ENCODE measurements around the gene AIDA. TPM values are rescaled to one million over a fixed set of nuclear protein-coding genes. Genes with fewer than 3 reads are reported as not detected.

The AIDA gene
- polyA plus RNA-seq, 3 donors, result 10.0 to 11.7 (median 11.7) TPM

- no CpG with 5 or more reads among the region's 5 CpGs for WGBS (ENCODE audit: insufficient coverage)
- H3K9ac ChIP-seq (ENCODE audit: insufficient read depth, low read length, poor library complexity, severe bottlenecking), result no peak overlapping the region
- H3K4me1 Mint-ChIP-seq, result no peaks in the 10 kb centered on the region
- no peaks in the 10 kb centered on the region for H3K9me3 Mint-ChIP-seq
- H2AFZ ChIP-seq (ENCODE audit: insufficient read depth, low read depth, low read length, poor library complexity, severe bottlenecking), result no peak overlapping the region
- no peak for TF ChIP-seq CTCF (IDR thresholded peaks at IDR 0.05)
- H3K9me3 ChIP-seq (replicated peaks in 1 of 2; ENCODE audit: control insufficient read depth in 1 of 2, insufficient read depth in 1 of 2, low read length in 2 of 2), result no peaks in the 10 kb centered on the region
- H3K79me2 ChIP-seq (ENCODE audit: insufficient read depth, low read length), result peaks cover 16% of the 10 kb centered on the region
- H3K4me2 ChIP-seq (replicated peaks; ENCODE audit: extremely low read depth, low read length, poor library complexity, severe bottlenecking), result no peak overlapping the region
- H4K20me1 ChIP-seq (ENCODE audit: insufficient read depth, low read length), result peaks cover 15% of the 10 kb centered on the region
- no peaks in the 10 kb centered on the region for H3K27me3 ChIP-seq (ENCODE audit: control insufficient read depth in 2 of 2, insufficient read depth in 2 of 2, low read length in 2 of 2)
- DNase-seq, result no peak
- intact Hi-C loops (cut with micrococcal nuclease), result no loop called here
- H3K27ac ChIP-seq (ENCODE audit: low read depth in 1 of 2, low read length in 2 of 2), result no peak overlapping the region
- no peak overlapping the region for H3K4me3 ChIP-seq (replicated peaks in 1 of 3; ENCODE audit: low read depth in 2 of 3, low read length in 3 of 3)
- H3K27me3 Mint-ChIP-seq (ENCODE audit: low read depth in 3 of 3), result no peaks in the 10 kb centered on the region
- peaks cover 29 to 63% of the 10 kb centered on the region in 2 donors for H3K36me3 ChIP-seq (replicated peaks in 1 of 2; ENCODE audit: control insufficient read depth in 1 of 2, insufficient read depth in 2 of 2, low read length in 2 of 2)
- no peak overlapping the region for H3K4me3 Mint-ChIP-seq
- H3K36me3 Mint-ChIP-seq, result peaks cover 18 to 24% of the 10 kb centered on the region in 2 donors
- H3K27ac Mint-ChIP-seq, result peak overlapping the region in 2 of 7 donors; percentile 36 to 39
- H3K4me1 ChIP-seq (ENCODE audit: control insufficient read depth in 1 of 2, insufficient read depth in 2 of 2, low read length in 2 of 2), result no peaks in the 10 kb centered on the region
These were observed 17.4 kb downstream of the AIDA start for GRCh38 chr1:222694927-222695326.

- peak overlapping the region in 1 of 7 donors; percentile 39 for H3K27ac Mint-ChIP-seq
These were observed 21.3 kb downstream of the AIDA start for GRCh38 chr1:222691016-222691415.

More at GRCh38 chr1:222691016-222691415, 21.3 kb downstream of the AIDA start:
- Histone ChIP-seq H3K9ac (ENCODE audit: insufficient read depth, low read length, poor library complexity, severe bottlenecking) (no peak overlapping the region), H3K79me2 (ENCODE audit: insufficient read depth, low read length) (peaks cover 9% of the 10 kb centered on the region), H3K9me3 (replicated peaks in 1 of 2; ENCODE audit: control insufficient read depth in 1 of 2, insufficient read depth in 1 of 2, low read length in 2 of 2) (no peaks in the 10 kb centered on the region), H3K4me1 (ENCODE audit: control insufficient read depth in 1 of 2, insufficient read depth in 2 of 2, low read length in 2 of 2) (no peaks in the 10 kb centered on the region), H3K4me3 (replicated peaks in 1 of 3; ENCODE audit: low read depth in 2 of 3, low read length in 3 of 3) (no peak overlapping the region), H4K20me1 (ENCODE audit: insufficient read depth, low read length) (peaks cover 7% of the 10 kb centered on the region), H3K4me2 (replicated peaks; ENCODE audit: extremely low read depth, low read length, poor library complexity, severe bottlenecking) (no peak overlapping the region), H3K27ac (ENCODE audit: low read depth in 1 of 2, low read length in 2 of 2) (no peak overlapping the region), H3K27me3 (ENCODE audit: control insufficient read depth in 2 of 2, insufficient read depth in 2 of 2, low read length in 2 of 2) (no peaks in the 10 kb centered on the region), H2AFZ (ENCODE audit: insufficient read depth, low read depth, low read length, poor library complexity, severe bottlenecking) (no peak overlapping the region), H3K36me3 (replicated peaks in 1 of 2; ENCODE audit: control insufficient read depth in 1 of 2, insufficient read depth in 2 of 2, low read length in 2 of 2) (peaks cover 41 to 67% of the 10 kb centered on the region in 2 donors)
- no peak for DNase-seq
- peaks cover 34 to 38% of the 10 kb centered on the region in 2 donors for H3K36me3 Mint-ChIP-seq
- H3K4me3 Mint-ChIP-seq, result no peak overlapping the region
- intact Hi-C loops (cut with micrococcal nuclease), result no loop called here
- no peaks in the 10 kb centered on the region for H3K27me3 Mint-ChIP-seq (ENCODE audit: low read depth in 3 of 3)
- H3K9me3 Mint-ChIP-seq, result no peaks in the 10 kb centered on the region
- TF ChIP-seq CTCF (IDR thresholded peaks at IDR 0.05), result no peak
- H3K4me1 Mint-ChIP-seq, result no peaks in the 10 kb centered on the region
- no CpG with 5 or more reads among the region's 1 CpG for WGBS (ENCODE audit: insufficient coverage)

All from CD14-positive monocyte (primary cell).